Thoracic aorta (tissue), 2 donors: Measurements from ENCODE around the gene ENOX1. TPM values are rescaled to one million over a fixed set of nuclear protein-coding genes. Genes with fewer than 3 reads are reported as not detected.

Experiments
- ATAC-seq: fragments of 150-250 bp; one replicate; pipeline ENCODE4 v1.8.0; 2017; ENCODE audit warnings: low read depth; ENCODE audit not compliant: insufficient number of reproducible peaks, low FRiP score
- DNase-seq: peaks from one replicate; pipeline ENCODE4 v3.0.0-alpha.2; 2020; ENCODE audit warnings: low spot score
- H3K27ac ChIP-seq, 2 donors: fragments of 200-600 bp; sonication (generic); 1 replicate in 1 of 2; 2 replicates in 1 of 2; pipeline ENCODE4 v1.5.1; 2016; ENCODE audit warnings: mild to moderate bottlenecking in 2 of 2, moderate library complexity in 2 of 2
- H3K27me3 ChIP-seq: fragments of 200-600 bp; sonication (generic); replicated peaks from 2 replicates; pipeline ENCODE4 v1.6.0; 2016; ENCODE audit warnings: mild to moderate bottlenecking; ENCODE audit not compliant: insufficient read depth
- H3K36me3 ChIP-seq: fragments of 200-600 bp; sonication (generic); one replicate; pipeline ENCODE4 v1.5.1; 2016
- H3K4me1 ChIP-seq, 2 donors: fragments of 200-600 bp; sonication (generic); 1 replicate in 1 of 2; 2 replicates in 1 of 2; pipeline versions ENCODE4 v1.5.1 to v1.6.0; 2016; ENCODE audit warnings: low read depth in 2 of 2, mild to moderate bottlenecking in 1 of 2; ENCODE audit not compliant: control insufficient read depth in 1 of 2
- H3K4me3 ChIP-seq: fragments of 200-600 bp; sonication (generic); 2 replicates; pipeline ENCODE4 v1.5.1; 2016; ENCODE audit warnings: mild to moderate bottlenecking
- H3K9me3 ChIP-seq: fragments of 200-600 bp; sonication (generic); 2 replicates; pipeline ENCODE4 v1.5.1; 2016
- CTCF ChIP-seq: fragments of 200-600 bp; sonication (generic); IDR thresholded peaks from one replicate; pipeline ENCODE4 v1.5.1; 2019; ENCODE audit warnings: antibody characterized with exemption
- total RNA-seq, 2 donors: library from RNA; depleted of rRNA; stranded (reverse); fragments of >200 nt; gene quantifications; one replicate each; pipeline versions ENCODE4 v1.1.0 to v1.2.3, GENCODE V29; 2016

Gene ENOX1
- total RNA-seq, 2 donors from 2014 or later = 0.41 to 2.3 TPM

- no peak for TF ChIP-seq CTCF
- no peak for ATAC-seq
- no peaks in the 10 kb centered on the region for H3K9me3 ChIP-seq
Observed at GRCh38 chr13:43297967-43298678, 488.6 kb downstream of the ENOX1 start.

GRCh38 chr13:43295825-43296564, 490.8 kb downstream of the ENOX1 start:
- no peaks in the 10 kb centered on the region for H3K4me1 ChIP-seq
- no peaks in the 10 kb centered on the region for H3K36me3 ChIP-seq
- DNase-seq (no peak), ATAC-seq (no peak)
- H3K27me3 ChIP-seq = no peaks in the 10 kb centered on the region
- no peaks in the 10 kb centered on the region for H3K9me3 ChIP-seq
- no peak overlapping the region for H3K27ac ChIP-seq
- no peak for TF ChIP-seq CTCF
- H3K4me3 ChIP-seq = no peak overlapping the region

More at GRCh38 chr13:43297967-43298678, 488.6 kb downstream of the ENOX1 start:
- Histone ChIP-seq H3K27me3 (no peaks in the 10 kb centered on the region), H3K27ac (no peak overlapping the region), H3K4me1 (peaks cover 0 to 1% of the 10 kb centered on the region in 2 donors), H3K36me3 (no peaks in the 10 kb centered on the region), H3K4me3 (no peak overlapping the region)
- DNase-seq = no peak

- H3K4me3 ChIP-seq = no peak overlapping the region
- H3K27me3 ChIP-seq = no peaks in the 10 kb centered on the region
- H3K4me1 ChIP-seq = no peaks in the 10 kb centered on the region
- no peak overlapping the region for H3K27ac ChIP-seq
- H3K9me3 ChIP-seq = no peaks in the 10 kb centered on the region
- DNase-seq = no peak
- H3K36me3 ChIP-seq = no peaks in the 10 kb centered on the region
- TF ChIP-seq CTCF = no peak
- ATAC-seq = no peak
Observed at GRCh38 chr13:43295321-43295720, 491.5 kb downstream of the ENOX1 start.

- Histone ChIP-seq H3K27me3 (no peaks in the 10 kb centered on the region), H3K9me3 (no peaks in the 10 kb centered on the region), H3K4me3 (no peak overlapping the region), H3K36me3 (no peaks in the 10 kb centered on the region), H3K4me1 (no peaks in the 10 kb centered on the region), H3K27ac (no peak overlapping the region)
- DNase-seq (no peak), ATAC-seq (no peak)
- no peak for TF ChIP-seq CTCF
Observed at GRCh38 chr13:43294412-43294811, 492.4 kb downstream of the ENOX1 start.

- DNase-seq = no peak
- no peak overlapping the region for H3K27ac ChIP-seq
- H3K4me1 ChIP-seq = no peaks in the 10 kb centered on the region
- no peak for ATAC-seq
- no peaks in the 10 kb centered on the region for H3K9me3 ChIP-seq
- no peaks in the 10 kb centered on the region for H3K36me3 ChIP-seq
- no peak overlapping the region for H3K4me3 ChIP-seq
- no peaks in the 10 kb centered on the region for H3K27me3 ChIP-seq
- TF ChIP-seq CTCF = no peak
Observed at GRCh38 chr13:43293986-43294385, 492.8 kb downstream of the ENOX1 start.
